Mucosa of gallbladder (tissue), 1 donor: ENCODE results near the gene ADAP1. TPM values are rescaled to one million over a fixed set of nuclear protein-coding genes. Genes with fewer than 3 reads are reported as not detected.
A peak's percentile ranks its signal among the peaks of the same experiment; 100 is the strongest.
"Not testable (repeated sequence)": the region's sequence is repeated elsewhere in the genome, so short reads cannot be mapped to it uniquely, and the experiment has no call there.

ENCODE experiments used
- DNase-seq: peaks from one replicate; pipeline ENCODE4 v3.0.0-alpha.2; 2020; ENCODE audit warnings: low spot score
- total RNA-seq: library from RNA; stranded (reverse); gene quantifications from one replicate; pipeline ENCODE4 v1.2.1, GENCODE V29; 2021
- donor health status: DM: no; HTN: no; CAD: no.

ADAP1 gene
- total RNA-seq, 1 donor from 2014 or later = 52.4 TPM

DNA sequence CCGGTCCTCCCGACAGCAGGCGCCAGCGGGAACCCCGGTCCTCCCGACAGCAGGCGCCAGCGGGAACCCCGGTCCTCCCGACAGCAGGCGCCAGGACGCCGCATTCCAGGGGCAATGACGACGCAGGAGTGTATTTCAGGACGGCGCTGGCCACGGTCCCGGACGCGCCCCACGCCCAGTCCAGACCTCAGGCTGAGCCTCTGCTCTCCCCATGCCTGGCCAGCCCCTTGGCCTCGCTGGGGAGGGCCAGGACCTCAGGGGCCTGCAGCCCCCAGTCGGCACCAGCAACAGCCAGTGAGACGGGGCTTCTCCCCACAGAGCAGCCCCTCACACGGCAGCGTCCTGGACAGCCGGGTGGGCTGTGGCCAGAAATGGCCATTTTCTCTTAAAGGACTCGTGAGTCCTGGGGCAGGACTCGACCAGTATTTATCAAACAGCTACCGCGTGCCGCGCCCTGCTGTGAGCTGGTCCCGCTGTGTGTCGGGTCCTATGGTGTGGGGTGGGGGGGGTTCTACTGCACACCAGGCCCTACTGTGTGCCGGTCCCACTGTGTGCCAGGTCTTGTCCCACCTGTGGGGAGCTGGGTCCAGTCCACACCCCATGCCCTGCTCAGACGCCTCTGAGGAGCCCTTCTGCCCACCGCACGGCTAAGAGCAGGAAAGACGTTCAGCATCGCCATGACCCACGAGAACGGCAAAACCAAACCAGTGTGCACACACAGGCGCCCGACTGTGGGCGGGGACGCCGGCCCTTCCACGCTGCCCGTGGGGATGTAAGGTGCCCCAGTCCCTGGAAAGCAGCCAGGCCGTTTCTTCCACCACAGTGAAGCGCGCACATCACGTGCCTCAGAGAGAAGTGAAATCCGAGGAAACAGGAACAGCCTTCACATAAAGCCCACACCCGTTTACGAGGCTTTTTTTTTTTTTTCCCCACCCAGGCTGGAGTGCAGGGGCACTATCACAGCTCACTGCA lies 44.8 kb downstream of the ADAP1 start:
- peak; percentile 76 for DNase-seq

DNA sequence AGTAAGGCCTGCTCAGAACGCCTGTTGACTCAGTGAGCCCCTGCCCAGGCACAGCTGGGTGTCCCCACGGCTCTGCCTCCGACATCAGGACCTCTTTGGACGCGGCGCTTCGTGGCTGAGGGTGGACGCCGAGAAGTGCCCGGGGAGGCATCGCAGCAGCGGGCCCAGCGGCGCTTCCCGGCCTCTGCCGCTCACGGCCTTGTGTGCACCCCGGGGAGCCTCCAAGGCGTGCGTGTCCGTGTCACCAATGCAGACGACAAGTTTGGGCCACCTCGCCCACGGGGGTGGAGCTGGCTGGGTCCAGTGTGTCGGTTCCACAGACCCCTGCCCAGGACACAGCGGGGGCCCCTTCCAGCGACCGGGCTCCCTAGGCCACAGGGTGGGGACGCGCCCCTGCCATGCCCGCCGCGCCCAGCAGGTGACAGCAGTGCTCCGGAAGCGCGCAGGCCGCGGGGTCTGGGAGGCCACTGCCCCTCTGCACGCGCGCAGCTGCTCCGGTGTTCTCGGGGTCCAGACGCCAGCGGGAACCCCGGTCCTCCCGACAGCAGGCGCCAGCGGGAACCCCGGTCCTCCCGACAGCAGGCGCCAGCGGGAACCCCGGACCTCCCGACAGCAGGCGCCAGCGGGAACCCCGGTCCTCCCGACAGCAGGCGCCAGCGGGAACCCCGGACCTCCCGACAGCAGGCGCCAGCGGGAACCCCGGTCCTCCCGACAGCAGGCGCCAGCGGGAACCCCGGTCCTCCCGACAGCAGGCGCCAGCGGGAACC lies 45.7 kb downstream of the ADAP1 start:
- DNase-seq = not testable (repeated sequence)

GRCh38 chr7:908159-908581 lies 46.3 kb downstream of the ADAP1 start:
- no peak for DNase-seq

GRCh38 chr7:907158-907980 lies 47.1 kb downstream of the ADAP1 start:
- DNase-seq = no peak

DNA sequence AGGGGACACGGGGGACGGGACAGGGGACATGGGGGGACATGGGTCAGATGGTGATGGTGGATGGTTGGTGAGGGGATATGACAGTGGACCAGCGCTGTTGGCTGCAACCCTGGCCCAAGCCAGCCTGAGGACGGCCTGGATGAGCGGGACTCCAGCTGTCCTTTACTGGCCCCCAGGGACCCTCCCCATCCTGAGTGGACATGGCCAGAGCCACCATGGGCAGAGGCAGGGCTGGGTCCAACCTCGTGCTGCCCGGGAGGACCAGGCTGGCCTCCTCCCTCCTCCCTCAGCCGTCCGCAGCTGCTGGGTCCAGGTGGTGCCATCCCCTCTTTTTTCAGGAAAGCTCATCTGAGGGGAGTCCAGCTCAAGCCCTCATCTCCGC lies 47.7 kb downstream of the ADAP1 start:
- no peak for DNase-seq

DNA sequence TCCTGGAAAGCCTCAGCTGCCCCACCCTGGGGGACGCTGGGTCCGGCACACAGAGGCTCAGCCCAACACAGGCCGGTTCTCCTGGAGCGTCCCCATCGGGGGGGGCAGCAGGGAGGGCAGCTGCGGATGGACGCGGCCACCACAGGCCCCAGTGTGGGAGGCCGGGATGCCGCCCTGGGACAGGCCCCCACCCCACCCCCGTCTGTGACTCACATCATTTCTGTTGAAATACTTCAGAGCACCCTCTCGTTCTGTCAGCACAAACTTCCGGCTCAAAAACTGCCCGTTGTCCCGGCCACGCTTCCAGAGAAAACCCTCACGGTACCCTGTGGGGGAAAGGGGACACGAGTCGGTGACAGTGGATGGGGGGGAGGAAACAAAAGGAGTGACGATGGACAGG lies 49.6 kb downstream of the ADAP1 start:
- DNase-seq = no peak

DNA sequence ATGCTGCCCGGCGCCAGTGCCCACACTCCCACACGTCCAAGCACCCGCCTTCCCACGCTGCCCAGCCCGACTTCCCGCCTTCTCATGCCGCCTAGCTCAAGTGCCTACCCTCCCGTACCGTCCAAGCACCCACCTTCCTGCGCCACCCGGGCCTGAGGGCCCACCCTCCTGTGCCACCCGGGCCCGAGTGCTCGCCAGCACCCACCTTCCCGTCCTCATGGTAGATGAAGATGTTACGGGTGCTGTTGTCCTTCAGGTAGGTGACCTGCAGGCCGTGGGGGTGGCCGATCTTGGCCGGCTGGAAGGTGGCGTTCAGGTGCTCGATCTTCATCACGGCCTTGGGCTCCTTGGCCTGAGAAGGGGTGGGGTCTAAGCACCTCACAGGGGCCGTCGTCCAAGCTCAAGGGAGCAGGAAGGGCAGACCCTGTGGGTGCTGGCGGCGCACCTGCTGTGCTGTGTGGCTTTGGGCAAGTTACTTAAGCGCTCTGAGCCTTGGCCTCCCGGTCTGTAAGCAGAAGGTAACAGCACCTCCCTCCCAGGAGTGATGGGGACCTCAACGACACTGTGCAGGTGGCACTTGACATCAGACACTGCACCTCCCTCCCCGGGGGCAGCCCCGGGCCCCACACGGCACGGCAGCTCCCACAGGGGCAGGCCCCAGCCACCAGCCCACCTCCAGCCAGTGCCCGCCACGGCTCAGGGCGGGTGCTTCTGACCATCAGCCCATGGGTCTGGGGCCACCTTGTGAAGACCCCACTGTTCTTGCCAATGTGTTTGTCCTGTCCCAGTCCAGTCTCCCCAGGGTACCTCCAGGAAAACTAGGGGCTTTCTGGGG lies 50.3 kb downstream of the ADAP1 start:
- DNase-seq = no peak

GRCh38 chr7:902996-903395 lies 51.5 kb downstream of the ADAP1 start:
- no peak for DNase-seq

GRCh38 chr7:901388-902154 lies 52.9 kb downstream of the ADAP1 start:
- peak; percentile 89 for DNase-seq

- DNase-seq = no peak
These were observed 53.5 kb downstream of the ADAP1 start for GRCh38 chr7:901041-901387.

DNA sequence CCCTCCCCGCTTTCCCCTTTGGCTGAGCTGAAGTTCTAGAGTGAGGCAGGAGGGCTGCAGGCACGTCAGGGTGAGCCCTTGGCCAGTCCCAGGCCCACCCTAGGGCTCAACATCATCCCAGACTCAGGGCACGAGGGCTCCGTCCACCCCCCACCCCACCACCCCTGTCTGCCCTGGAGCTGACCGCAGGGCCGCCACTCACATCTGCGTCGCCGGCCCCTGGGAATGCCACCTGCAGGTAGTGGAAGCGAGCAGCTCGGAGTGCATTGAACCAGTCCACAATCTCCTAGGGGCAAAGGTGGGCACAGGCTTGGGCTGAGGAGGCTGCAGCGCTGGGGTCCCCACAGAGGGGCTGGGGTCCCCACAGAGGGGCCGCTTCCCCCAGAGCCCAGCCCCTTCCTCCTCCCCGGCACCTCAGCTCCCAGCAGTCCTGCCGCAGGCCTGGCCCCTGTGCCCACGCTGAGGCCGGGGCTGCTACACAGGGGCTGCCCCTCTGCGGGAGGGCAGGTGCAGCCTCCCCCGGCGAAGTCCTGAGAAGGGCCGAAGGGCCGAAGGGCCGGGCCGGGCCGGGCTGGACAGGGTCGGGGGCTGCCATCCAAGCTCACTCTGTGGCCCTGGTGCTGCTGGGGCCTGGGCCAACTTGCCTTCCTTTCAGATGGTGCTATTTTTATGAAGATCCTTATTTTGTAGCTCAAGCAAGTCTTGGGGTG lies 54.0 kb downstream of the ADAP1 start:
- no peak for DNase-seq

GRCh38 chr7:899806-900205 lies 54.7 kb downstream of the ADAP1 start:
- no peak for DNase-seq

GRCh38 chr7:898855-899681 lies 55.4 kb downstream of the ADAP1 start:
- DNase-seq = no peak

GRCh38 chr7:898460-898854 lies 56.0 kb downstream of the ADAP1 start:
- no peak for DNase-seq

DNA sequence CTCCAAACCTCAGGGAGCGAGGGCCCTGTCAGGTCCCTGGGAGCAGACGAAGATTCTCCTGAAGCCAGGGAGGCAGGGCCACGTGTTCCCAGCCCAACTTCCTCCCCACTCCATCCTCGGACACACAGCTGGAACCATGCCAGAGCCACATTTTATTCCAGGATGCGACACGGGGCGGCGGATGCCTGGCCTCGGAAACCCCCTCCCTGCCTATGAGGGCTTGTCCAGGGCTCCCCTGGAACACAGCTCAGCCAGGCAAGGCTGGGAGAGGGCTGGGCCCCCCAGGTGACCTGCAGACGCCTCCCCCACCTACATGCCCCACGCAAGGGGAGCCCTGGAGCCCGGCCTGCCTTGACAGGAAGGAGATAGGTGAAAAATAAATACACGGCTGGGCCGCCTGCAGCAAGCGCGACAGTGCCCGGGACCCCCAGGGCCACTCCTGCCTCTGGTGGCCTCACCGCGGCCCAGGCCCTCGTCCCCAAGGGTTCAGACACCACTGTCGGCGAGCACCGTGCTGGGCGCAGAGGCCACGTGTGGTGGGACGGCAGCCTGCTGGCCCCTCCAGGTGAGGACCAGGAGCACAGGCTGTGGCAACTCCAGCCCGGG lies 56.6 kb downstream of the ADAP1 start:
- no peak for DNase-seq

DNA sequence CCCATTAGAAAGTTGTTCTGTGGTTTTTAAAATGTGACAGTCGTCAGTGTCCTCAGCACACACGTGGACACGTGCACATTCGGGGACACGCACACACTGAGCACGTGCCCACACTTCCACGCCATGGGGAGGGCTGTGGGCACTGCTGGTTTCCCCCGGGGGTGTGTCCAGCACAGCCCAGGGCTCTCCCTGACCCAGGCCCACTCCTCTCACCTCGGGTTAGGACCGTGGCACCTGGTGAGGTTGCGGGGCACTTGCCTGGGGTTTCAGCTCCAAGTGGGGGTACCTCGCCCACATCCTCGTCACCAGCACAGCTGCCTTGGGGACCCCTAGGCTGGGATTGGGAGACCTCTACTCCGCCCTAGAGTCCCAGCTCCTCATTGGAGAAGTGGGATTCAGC lies 57.4 kb downstream of the ADAP1 start:
- DNase-seq = no peak

- no peak for DNase-seq
These were observed 58.0 kb downstream of the ADAP1 start for GRCh38 chr7:896346-897075.
